HEK293T (cell line): ENCODE measurements around the gene PLPPR1.
"Not testable (repeated sequence)": the region's sequence is repeated elsewhere in the genome, so short reads cannot be mapped to it uniquely, and the experiment has no call there.

Experiments
- BHLHE40 ChIP-seq: fragments of 450-650 bp; IDR thresholded peaks from 2 replicates; pipeline ENCODE4 v1.6.1; 2016; ENCODE audit warnings: mild to moderate bottlenecking, moderate library complexity, borderline replicate concordance
- ELF4 ChIP-seq: fragments of 450-650 bp; IDR thresholded peaks from 2 replicates; pipeline ENCODE4 v1.6.1; 2017; ENCODE audit warnings: antibody characterized with exemption
- FOXA1 ChIP-seq: fragments of 450-650 bp; IDR thresholded peaks from 2 replicates; pipeline ENCODE4 v1.6.1; 2016; ENCODE audit warnings: mild to moderate bottlenecking
- FOXK2 ChIP-seq: fragments of 450-650 bp; IDR thresholded peaks from 2 replicates; pipeline ENCODE4 v1.6.1; 2016; ENCODE audit warnings: mild to moderate bottlenecking
- FOXM1 ChIP-seq: fragments of 450-650 bp; IDR thresholded peaks from 2 replicates; pipeline ENCODE4 v1.6.1; 2017; ENCODE audit warnings: mild to moderate bottlenecking, borderline replicate concordance
- LEF1 ChIP-seq: fragments of 450-650 bp; IDR thresholded peaks from 2 replicates; pipeline ENCODE4 v1.6.1; 2017; ENCODE audit warnings: mild to moderate bottlenecking, borderline replicate concordance
- NFRKB ChIP-seq: fragments of 450-650 bp; IDR thresholded peaks from 2 replicates; pipeline ENCODE4 v1.6.1; 2016; ENCODE audit warnings: mild to moderate bottlenecking, moderate library complexity
- SUZ12 ChIP-seq: fragments of 450-650 bp; IDR thresholded peaks from 2 replicates; pipeline ENCODE4 v1.6.1; 2016; ENCODE audit warnings: mild to moderate bottlenecking
- TARDBP ChIP-seq: fragments of 450-650 bp; IDR thresholded peaks from 2 replicates; pipeline ENCODE4 v1.6.1; 2016

DNA sequence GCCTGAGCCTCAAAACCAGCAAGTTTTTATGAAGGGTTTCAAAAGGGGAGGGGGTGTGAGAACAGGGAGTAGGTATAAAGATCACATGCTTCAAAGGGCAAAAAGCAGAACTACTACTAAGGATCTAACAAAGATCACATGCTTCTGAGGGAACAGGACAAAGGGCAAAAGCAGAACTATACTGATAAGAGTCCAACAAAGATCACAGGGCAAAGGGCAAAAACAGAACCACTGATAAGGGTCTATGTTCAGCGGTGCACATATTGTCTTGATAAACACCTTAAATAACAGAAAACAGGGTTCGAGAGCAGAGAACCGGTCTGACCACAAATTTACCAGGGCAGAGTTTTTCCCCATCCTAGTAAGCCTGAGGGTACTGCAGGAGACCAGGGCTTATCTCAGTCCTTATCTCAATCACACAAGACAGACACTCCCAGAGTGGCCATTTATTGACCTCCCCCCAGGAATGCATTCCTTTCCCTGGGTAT is 298.9 kb downstream of the PLPPR1 start:
- TF ChIP-seq SUZ12, ELF4, FOXK2, FOXA1, TARDBP, FOXM1, BHLHE40, LEF1, NFRKB: not testable (repeated sequence)
